ENCODE measurements around the gene PPFIBP1.
A peak's percentile ranks its signal among the peaks of the same experiment; 100 is the strongest.

PPFIBP1 gene

DNA sequence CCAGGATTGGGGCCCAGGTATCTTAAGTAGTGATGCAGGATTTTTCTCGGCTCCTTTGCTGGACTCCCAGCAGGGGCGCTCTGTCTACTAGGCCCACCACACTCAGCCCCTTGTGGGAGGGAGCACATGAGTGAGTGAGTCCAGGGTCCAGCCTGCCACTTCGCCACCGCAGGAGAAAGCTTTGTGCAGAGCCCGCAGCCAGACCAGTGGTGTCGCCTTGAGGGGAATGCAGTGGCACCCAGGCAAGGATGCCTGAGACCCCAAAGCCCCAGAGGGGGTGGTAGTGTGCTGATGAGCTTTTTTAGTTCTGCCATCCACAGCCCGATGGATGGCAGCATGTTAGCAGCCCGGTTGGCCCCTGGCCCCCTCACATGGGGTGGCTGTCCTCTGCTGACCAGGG, 181.3 kb downstream of the PPFIBP1 start:
- Histone ChIP-seq H3K4me2 (ENCODE audit: low read length) (no peak overlapping the region), H3K36me3 (ENCODE audit: control insufficient read depth, insufficient read depth, low read length) (no peaks in the 10 kb centered on the region), H3K9me3 (ENCODE audit: control insufficient read depth, low read length) (no peaks in the 10 kb centered on the region), H3K27ac (no peak overlapping the region), H3K27me3 (ENCODE audit: control insufficient read depth, insufficient read depth, low read length) (no peaks in the 10 kb centered on the region), H3K9ac (no peak overlapping the region), H3K4me3 (ENCODE audit: low read depth, low read length) (no peak overlapping the region), H2AFZ (no peak overlapping the region), H3K4me1 (no peaks in the 10 kb centered on the region), H3K79me2 (peaks cover 1% of the 10 kb centered on the region)
- TF ChIP-seq, protein P1, sequence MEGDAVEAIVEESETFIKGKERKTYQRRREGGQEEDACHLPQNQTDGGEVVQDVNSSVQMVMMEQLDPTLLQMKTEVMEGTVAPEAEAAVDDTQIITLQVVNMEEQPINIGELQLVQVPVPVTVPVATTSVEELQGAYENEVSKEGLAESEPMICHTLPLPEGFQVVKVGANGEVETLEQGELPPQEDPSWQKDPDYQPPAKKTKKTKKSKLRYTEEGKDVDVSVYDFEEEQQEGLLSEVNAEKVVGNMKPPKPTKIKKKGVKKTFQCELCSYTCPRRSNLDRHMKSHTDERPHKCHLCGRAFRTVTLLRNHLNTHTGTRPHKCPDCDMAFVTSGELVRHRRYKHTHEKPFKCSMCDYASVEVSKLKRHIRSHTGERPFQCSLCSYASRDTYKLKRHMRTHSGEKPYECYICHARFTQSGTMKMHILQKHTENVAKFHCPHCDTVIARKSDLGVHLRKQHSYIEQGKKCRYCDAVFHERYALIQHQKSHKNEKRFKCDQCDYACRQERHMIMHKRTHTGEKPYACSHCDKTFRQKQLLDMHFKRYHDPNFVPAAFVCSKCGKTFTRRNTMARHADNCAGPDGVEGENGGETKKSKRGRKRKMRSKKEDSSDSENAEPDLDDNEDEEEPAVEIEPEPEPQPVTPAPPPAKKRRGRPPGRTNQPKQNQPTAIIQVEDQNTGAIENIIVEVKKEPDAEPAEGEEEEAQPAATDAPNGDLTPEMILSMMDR (IDR thresholded peaks at IDR 0.05): no peak

DNA sequence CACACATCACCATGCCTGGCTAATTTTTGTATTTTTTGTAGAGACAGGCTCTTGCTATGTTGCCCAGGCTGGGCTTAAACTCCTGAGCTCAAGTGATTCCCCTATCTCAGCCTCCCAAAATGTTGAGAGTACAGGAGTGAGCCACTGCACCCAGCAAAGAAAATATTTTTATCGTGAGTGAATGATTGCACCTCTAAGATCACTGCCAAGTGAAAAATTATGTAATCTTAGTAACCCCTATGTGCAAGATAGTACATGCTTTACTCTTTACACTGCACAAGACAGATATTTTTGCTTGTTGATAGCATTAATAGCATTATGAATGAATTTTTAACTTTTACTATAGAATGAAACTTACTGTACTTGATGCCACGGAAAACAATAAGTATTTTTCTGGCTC, 183.2 kb downstream of the PPFIBP1 start:
- Histone ChIP-seq H3K4me3 (ENCODE audit: low read depth, low read length) (no peak overlapping the region), H3K4me2 (ENCODE audit: low read length) (no peak overlapping the region), H3K79me2 (peaks cover 20% of the 10 kb centered on the region), H3K27ac (no peak overlapping the region), H3K36me3 (ENCODE audit: control insufficient read depth, insufficient read depth, low read length) (no peaks in the 10 kb centered on the region), H3K4me1 (peaks cover 4% of the 10 kb centered on the region), H3K9ac (no peak overlapping the region), H2AFZ (no peak overlapping the region), H3K9me3 (ENCODE audit: control insufficient read depth, low read length) (no peaks in the 10 kb centered on the region), H3K27me3 (ENCODE audit: control insufficient read depth, insufficient read depth, low read length) (no peaks in the 10 kb centered on the region)
- TF ChIP-seq, protein P1 (IDR thresholded peaks at IDR 0.05): no peak

DNA sequence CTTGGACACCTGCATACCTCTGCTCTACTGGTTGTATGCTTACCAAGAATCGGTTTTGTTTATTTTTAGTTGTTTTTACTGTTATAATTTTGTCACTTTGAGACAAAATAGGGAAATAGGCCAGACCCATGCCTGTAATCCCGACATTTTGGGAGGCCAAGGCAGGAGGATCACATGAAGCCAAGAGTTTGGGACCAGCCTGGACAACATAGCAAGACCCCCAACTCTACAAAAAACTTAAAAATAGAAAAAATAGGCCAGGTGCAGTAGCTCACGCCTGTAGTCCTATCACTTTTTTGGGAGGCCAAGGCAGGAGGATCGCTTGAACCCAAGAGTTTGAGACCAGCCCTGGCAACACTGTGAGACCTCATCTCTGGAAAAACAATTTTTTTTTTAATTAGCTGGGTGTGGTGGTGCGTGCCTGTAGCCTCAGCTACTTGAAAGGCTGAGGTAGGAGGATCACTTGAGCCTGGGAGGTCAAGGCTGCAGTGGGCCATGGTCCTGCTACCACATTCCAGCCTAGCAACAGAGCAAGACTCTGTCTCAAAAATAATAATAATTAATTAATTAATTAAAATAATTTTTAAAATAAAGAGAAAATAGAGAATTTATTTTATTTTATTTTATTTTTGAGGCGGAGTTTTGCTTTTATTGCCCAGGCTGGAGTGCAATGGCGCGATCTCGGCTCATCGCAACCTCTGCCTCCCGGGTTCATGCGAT, 185.4 kb downstream of the PPFIBP1 start:
- Histone ChIP-seq H3K9me3 (ENCODE audit: control insufficient read depth, low read length) (no peaks in the 10 kb centered on the region), H3K27me3 (ENCODE audit: control insufficient read depth, insufficient read depth, low read length) (no peaks in the 10 kb centered on the region), H3K4me2 (ENCODE audit: low read length) (peak overlapping the region; percentile 83), H3K4me1 (peaks cover 7% of the 10 kb centered on the region), H3K9ac (no peak overlapping the region), H3K27ac (no peak overlapping the region), H3K4me3 (ENCODE audit: low read depth, low read length) (no peak overlapping the region), H3K36me3 (ENCODE audit: control insufficient read depth, insufficient read depth, low read length) (no peaks in the 10 kb centered on the region), H2AFZ (peak overlapping the region; percentile 97), H3K79me2 (peaks cover 23% of the 10 kb centered on the region)
- TF ChIP-seq, protein P1 (IDR thresholded peaks at IDR 0.05): no peak

DNA sequence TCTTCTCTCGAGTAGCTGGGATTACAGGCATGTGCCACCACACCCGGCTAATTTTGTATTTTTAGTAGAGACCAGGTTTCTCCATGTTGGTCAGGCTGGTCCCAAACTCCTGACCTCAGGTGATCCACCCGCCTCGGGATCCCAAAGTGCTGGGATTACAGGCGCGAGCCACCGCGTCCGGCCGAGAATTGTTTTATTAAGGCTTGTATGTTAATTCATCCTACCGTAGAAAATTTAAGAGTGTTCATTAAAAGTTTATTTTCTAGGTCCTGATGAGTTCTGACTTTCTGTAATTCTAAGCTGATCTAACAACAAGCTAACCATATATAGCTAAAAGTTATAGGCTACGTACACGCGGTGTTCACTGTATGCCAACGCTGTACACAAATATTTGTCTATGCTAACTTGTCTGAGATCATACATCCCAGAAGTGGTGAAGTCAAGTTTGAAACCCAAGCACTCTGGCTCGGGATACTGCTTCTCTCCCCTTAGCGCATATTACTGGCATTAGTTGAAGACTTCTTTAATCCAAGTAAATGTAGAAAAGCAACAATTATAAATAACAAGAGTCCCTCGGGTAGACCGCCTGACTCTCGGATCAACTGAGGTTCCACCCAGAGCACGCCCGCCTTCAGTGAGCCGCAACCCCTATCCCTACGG, 186.1 kb downstream of the PPFIBP1 start:
- H3K4me2 ChIP-seq (ENCODE audit: low read length): peak overlapping the region; percentile 83
- peaks cover 7% of the 10 kb centered on the region for H3K4me1 ChIP-seq
- peak overlapping the region; percentile 90 for H3K4me3 ChIP-seq (ENCODE audit: low read depth, low read length)
- H2AFZ ChIP-seq: peak overlapping the region; percentile 97
- no peaks in the 10 kb centered on the region for H3K27me3 ChIP-seq (ENCODE audit: control insufficient read depth, insufficient read depth, low read length)
- no peaks in the 10 kb centered on the region for H3K36me3 ChIP-seq (ENCODE audit: control insufficient read depth, insufficient read depth, low read length)
- H3K9ac ChIP-seq: peak overlapping the region; percentile 89
- no peaks in the 10 kb centered on the region for H3K9me3 ChIP-seq (ENCODE audit: control insufficient read depth, low read length)
- H3K27ac ChIP-seq: peak overlapping the region; percentile 72
- TF ChIP-seq, protein P1 (IDR thresholded peaks at IDR 0.05): no peak
- peaks cover 23% of the 10 kb centered on the region for H3K79me2 ChIP-seq
